ENCODE results near the gene COL6A3.
"Not testable (repeated sequence)": the region's sequence is repeated elsewhere in the genome, so short reads cannot be mapped to it uniquely, and the experiment has no call there.

The COL6A3 gene

GRCh38 chr2:237412988-237413776, 782 bp downstream of the COL6A3 start:
- no peak for DNase-seq

GRCh38 chr2:237412646-237412987, 1.3 kb downstream of the COL6A3 start:
- no peak for DNase-seq

- DNase-seq, result no peak
Observed at GRCh38 chr2:237411683-237412423, 2.1 kb downstream of the COL6A3 start.

GRCh38 chr2:237411092-237411601, 2.8 kb downstream of the COL6A3 start:
- DNase-seq, result no peak

- DNase-seq, result not testable (repeated sequence)
Observed at GRCh38 chr2:237409263-237409662, 4.7 kb downstream of the COL6A3 start.

- DNase-seq, result no peak
Observed at GRCh38 chr2:237408335-237409000, 5.5 kb downstream of the COL6A3 start.

- no peak for DNase-seq
Observed at GRCh38 chr2:237407700-237408099, 6.3 kb downstream of the COL6A3 start.

GRCh38 chr2:237406371-237406895, 7.5 kb downstream of the COL6A3 start:
- DNase-seq, result no peak

- no peak for DNase-seq
Observed at GRCh38 chr2:237405605-237406004, 8.4 kb downstream of the COL6A3 start.

GRCh38 chr2:237405006-237405559, 8.9 kb downstream of the COL6A3 start:
- DNase-seq, result no peak

GRCh38 chr2:237404413-237404812, 9.6 kb downstream of the COL6A3 start:
- no peak for DNase-seq

- no peak for DNase-seq
Observed at GRCh38 chr2:237403024-237403882, 10.7 kb downstream of the COL6A3 start.

GRCh38 chr2:237400199-237400598, 13.8 kb downstream of the COL6A3 start:
- DNase-seq, result no peak

GRCh38 chr2:237397072-237397471, 16.9 kb downstream of the COL6A3 start:
- no peak for DNase-seq

- DNase-seq, result no peak
Observed at GRCh38 chr2:237393523-237393922, 20.4 kb downstream of the COL6A3 start.

- no peak for DNase-seq
Observed at GRCh38 chr2:237392186-237392585, 21.8 kb downstream of the COL6A3 start.

GRCh38 chr2:237391140-237391539, 22.8 kb downstream of the COL6A3 start:
- no peak for DNase-seq

GRCh38 chr2:237390235-237390634, 23.7 kb downstream of the COL6A3 start:
- no peak for DNase-seq

- no peak for DNase-seq
Observed at GRCh38 chr2:237389831-237390230, 24.1 kb downstream of the COL6A3 start.

- DNase-seq, result no peak
Observed at GRCh38 chr2:237388036-237388435, 25.9 kb downstream of the COL6A3 start.

GRCh38 chr2:237384672-237385020, 29.3 kb downstream of the COL6A3 start:
- DNase-seq, result no peak

GRCh38 chr2:237383991-237384671, 29.8 kb downstream of the COL6A3 start:
- no peak for DNase-seq

Data from NCI-H187 (cell line).